SK-N-SH (cell line): ENCODE measurements around the gene IL1RAP. TPM values are rescaled to one million over a fixed set of nuclear protein-coding genes. Genes with fewer than 3 reads are reported as not detected.

ENCODE experiments used
- CTCF ChIA-PET: fragments of 300-600, 350-600 bp; formaldehyde crosslinking; extraction: SDS; loops from one replicate; lab custom pipeline; 2021; lab: Yijun Ruan, JAX
- POLR2A ChIA-PET: fragments of 350-600 bp; sonication (Branson Sonifier 250); formaldehyde crosslinking; extraction: SDS; loops from one replicate; lab custom pipeline; 2020; ENCODE audit warnings: antibody characterized with exemption, inconsistent platforms; lab: Yijun Ruan, JAX
- DNase-seq: peaks from one replicate; pipeline ENCODE4 v3.0.0; 2012
- H2AFZ ChIP-seq: fragments of 200-600 bp; sonication (generic); 2 replicates; pipeline ENCODE4 v1.8.1; 2016; ENCODE audit warnings: antibody characterized with exemption, mild to moderate bottlenecking, low read depth
- H3F3A ChIP-seq: fragments of 200-600 bp; sonication (generic); replicated peaks from 2 replicates; pipeline ENCODE3; 2016; ENCODE audit warnings: antibody characterized with exemption, mild to moderate bottlenecking; ENCODE audit not compliant: insufficient read depth
- H3K27ac ChIP-seq, 2 experiments: fragments of 200-500 bp in 1 of 2; fragments of 200-600 bp in 1 of 2; sonication (Bioruptor generic) in 1 of 2; sonication (generic), shearing (Covaris generic) in 1 of 2; 2 replicates each; pipeline versions ENCODE4 v1.5.1 to v1.6.1; 2014 to 2016; ENCODE audit warnings: low read depth in 2 of 2, inconsistent platforms in 1 of 2, low read length in 1 of 2, mild to moderate bottlenecking in 1 of 2, mixed read lengths in 1 of 2
- H3K27me3 ChIP-seq: fragments of 200-600 bp; sonication (generic), shearing (Covaris generic); 2 replicates; pipeline ENCODE4 v1.6.1; 2016; ENCODE audit warnings: mixed run types; ENCODE audit not compliant: insufficient read depth
- H3K36me3 ChIP-seq, 2 experiments: fragments of 200-500 bp in 1 of 2; fragments of 200-600 bp in 1 of 2; sonication (Bioruptor generic) in 1 of 2; sonication (generic) in 1 of 2; replicated peaks in 1 of 2; 2 replicates each; pipeline versions ENCODE3 to v1.5.1; 2014 to 2016; ENCODE audit warnings: low read length in 1 of 2, mild to moderate bottlenecking in 1 of 2; ENCODE audit not compliant: insufficient read depth in 2 of 2, control insufficient read depth in 1 of 2
- H3K4me1 ChIP-seq, 2 experiments: fragments of 200-500 bp in 1 of 2; fragments of 200-600 bp in 1 of 2; sonication (Bioruptor generic) in 1 of 2; sonication (generic), shearing (Covaris generic) in 1 of 2; 2 replicates each; pipeline versions ENCODE4 v1.5.1 to v1.6.1; 2014 to 2016; ENCODE audit warnings: low read depth in 1 of 2, low read length in 1 of 2, mixed run types in 1 of 2; ENCODE audit not compliant: insufficient read depth in 2 of 2, control insufficient read depth in 1 of 2
- H3K4me2 ChIP-seq: fragments of 200-600 bp; sonication (generic), shearing (Covaris generic); 2 replicates; pipeline ENCODE4 v1.6.1; 2017; ENCODE audit warnings: mixed run types
- H3K4me3 ChIP-seq, 2 experiments: fragments of 200-500 bp in 1 of 2; fragments of 200-600 bp in 1 of 2; sonication (Bioruptor generic) in 1 of 2; sonication (generic), shearing (Covaris generic) in 1 of 2; 2 replicates each; pipeline versions ENCODE4 v1.5.1 to v1.8.1; 2014 to 2016; ENCODE audit warnings: low read depth in 2 of 2, inconsistent platforms in 1 of 2, low read length in 1 of 2, mild to moderate bottlenecking in 1 of 2, mixed read lengths in 1 of 2, moderate library complexity in 1 of 2
- H3K79me2 ChIP-seq: fragments of 200-600 bp; sonication (generic); 2 replicates; pipeline ENCODE4 v1.8.1; 2017; ENCODE audit warnings: mild to moderate bottlenecking; ENCODE audit not compliant: insufficient read depth
- H3K9ac ChIP-seq: fragments of 200-600 bp; sonication (generic); 2 replicates; pipeline ENCODE4 v1.6.1; 2017; ENCODE audit warnings: mixed run types
- H3K9me2 ChIP-seq: fragments of 200-600 bp; sonication (generic); 2 replicates; pipeline ENCODE4 v1.6.1; 2017; ENCODE audit warnings: mixed run types
- H3K9me3 ChIP-seq: fragments of 200-600 bp; sonication (generic); 2 replicates; pipeline ENCODE4 v1.6.1; 2017; ENCODE audit warnings: mixed run types, mild to moderate bottlenecking, moderate library complexity
- H4K20me1 ChIP-seq: fragments of 200-600 bp; sonication (generic); 2 replicates; pipeline ENCODE4 v1.6.1; 2017; ENCODE audit warnings: mild to moderate bottlenecking, mixed run types; ENCODE audit not compliant: insufficient read depth
- CHD2 ChIP-seq: fragments of 150-350 bp; IDR thresholded peaks from 2 replicates; pipeline ENCODE4 v1.6.1; 2018; ENCODE audit warnings: low read length; ENCODE audit not compliant: partially characterized antibody
- EP300 ChIP-seq, 2 experiments: IDR thresholded peaks; 2 replicates each; pipeline versions ENCODE4 v1.4.0 to v1.6.1; 2012; ENCODE audit warnings: borderline replicate concordance in 1 of 2, low read depth in 1 of 2, low read length in 1 of 2
- EZH2phosphoT487 ChIP-seq: fragments of 200-600 bp; sonication (generic); IDR thresholded peaks from 2 replicates; pipeline ENCODE4 v1.6.1; 2017; ENCODE audit warnings: low read depth, mixed run types, mild to moderate bottlenecking, antibody characterized with exemption, moderate library complexity, borderline replicate concordance
- FOSL2 ChIP-seq: IDR thresholded peaks from 2 replicates; pipeline ENCODE4 v1.4.0; 2012; ENCODE audit warnings: low read depth, mild to moderate bottlenecking, moderate library complexity, borderline replicate concordance
- FOXM1 ChIP-seq: IDR thresholded peaks from 2 replicates; pipeline ENCODE4 v1.4.0; 2012; ENCODE audit warnings: low read depth, mild to moderate bottlenecking
- GATA2 ChIP-seq: sonication (generic); formaldehyde crosslinking; IDR thresholded peaks from 2 replicates; pipeline ENCODE4 v1.5.0; 2020; ENCODE audit warnings: mild to moderate bottlenecking, missing genetic modification reagents
- IRF3 ChIP-seq: fragments of 150-350 bp; IDR thresholded peaks from 2 replicates; pipeline ENCODE4 v1.6.1; 2016; ENCODE audit warnings: mild to moderate bottlenecking, low read depth, low read length
- JUND ChIP-seq: IDR thresholded peaks from 2 replicates; pipeline ENCODE4 v1.4.0; 2012
- MAX ChIP-seq: IDR thresholded peaks from 2 replicates; pipeline ENCODE4 v1.4.0; 2012; ENCODE audit warnings: low read depth
- MEF2A ChIP-seq: IDR thresholded peaks from 2 replicates; pipeline ENCODE4 v1.4.0; 2012; ENCODE audit warnings: low read depth, borderline replicate concordance
- MXI1 ChIP-seq: IDR thresholded peaks from 2 replicates; pipeline ENCODE4 v1.6.1; 2012; ENCODE audit warnings: mild to moderate bottlenecking, low read depth, low read length, improper control_type of control experiment
- NFIC ChIP-seq: IDR thresholded peaks from 2 replicates; pipeline ENCODE4 v1.4.0; 2012; ENCODE audit warnings: borderline replicate concordance
- NRF1 ChIP-seq: IDR thresholded peaks from 2 replicates; pipeline ENCODE4 v1.6.1; 2012; ENCODE audit warnings: low read depth, mild to moderate bottlenecking, low read length
- PBX3 ChIP-seq: IDR thresholded peaks from 2 replicates; pipeline ENCODE4; 2012
- POLR2AphosphoS5 ChIP-seq: IDR thresholded peaks from 2 replicates; pipeline ENCODE4 v1.6.1; 2012; ENCODE audit warnings: low read depth, low read length
- RCOR1 ChIP-seq: fragments of 150-350 bp; IDR thresholded peaks from 2 replicates; pipeline ENCODE4 v1.6.1; 2017; ENCODE audit warnings: antibody characterized with exemption, low read length
- RXRA ChIP-seq: IDR thresholded peaks from 2 replicates; pipeline ENCODE4 v1.4.0; 2012; ENCODE audit warnings: low read depth, mild to moderate bottlenecking, borderline replicate concordance
- SIN3A ChIP-seq: IDR thresholded peaks from 2 replicates; pipeline ENCODE4 v1.6.1; 2012; ENCODE audit warnings: low read depth, mild to moderate bottlenecking, low read length, moderate library complexity, borderline replicate concordance
- SMC3 ChIP-seq: IDR thresholded peaks from 2 replicates; pipeline ENCODE4 v1.6.1; 2012; ENCODE audit warnings: low read depth, low read length, improper control_type of control experiment
- TCF12 ChIP-seq: IDR thresholded peaks from 2 replicates; pipeline ENCODE4 v1.4.0; 2012
- YY1 ChIP-seq: IDR thresholded peaks from 2 replicates; pipeline ENCODE4 v1.4.0; 2012; ENCODE audit warnings: low read depth, mild to moderate bottlenecking
- ZBTB33 ChIP-seq: IDR thresholded peaks from 2 replicates; pipeline ENCODE4 v1.4.0; 2012; ENCODE audit warnings: low read depth, borderline replicate concordance
- whole genome bisulfite sequencing: methylation state at CpG from one replicate; pipeline ENCODE4 v1.1.6; 2017; ENCODE audit warnings: low lambda C conversion rate; 5-methylcytosine and 5-hydroxymethylcytosine counted together
- polyA plus RNA-seq, 3 experiments: library from polyadenylated mRNA; depleted of rRNA; stranded (reverse); fragments of >200 nt; gene quantifications; 2 replicates each; pipeline ENCODE4 v1.2.3, GENCODE V29; 2012

IL1RAP gene
- polyA plus RNA-seq, 1 of the 3 experiments (the other 2 are of a cell fraction) = 7.6 TPM

- Histone ChIP-seq H3K9me3 (no peaks in the 10 kb centered on the region), H3K4me3 (no peak overlapping the region), H4K20me1 (no peaks in the 10 kb centered on the region), H3K27ac (no peak overlapping the region), H2AFZ (no peak overlapping the region), H3K79me2 (no peaks in the 10 kb centered on the region), H3F3A (no peaks in the 10 kb centered on the region), H3K4me2 (no peak overlapping the region), H3K9ac (no peak overlapping the region), H3K9me2 (no peaks in the 10 kb centered on the region), H3K27me3 (no peaks in the 10 kb centered on the region), H3K36me3 (peaks cover 0 to 4% of the 10 kb centered on the region in 2 experiments), H3K4me1 (no peaks in the 10 kb centered on the region)
- WGBS = 44% methylated on average over 4 of the region's 4 CpGs
- CTCF ChIA-PET = interaction anchor here (1.3 kb wide), 1 partner anchor 42 kb away, joined by 4 read pairs; no protein-coding TSS in a partner anchor
- TF ChIP-seq JUND = no peak
- no peak for TF ChIP-seq MAX
- no peak for TF ChIP-seq FOSL2
- no peak for TF ChIP-seq NFIC
- TF ChIP-seq PBX3 = no peak
- TF ChIP-seq POLR2AphosphoS5 = no peak
- no peak for TF ChIP-seq NRF1
- no peak for TF ChIP-seq TCF12
- no peak for TF ChIP-seq RXRA
- POLR2A ChIA-PET = no interaction called here
- DNase-seq = no peak
Observed at GRCh38 chr3:190629088-190629487, 115.2 kb downstream of the IL1RAP start.

GRCh38 chr3:190631295-190631694 lies 117.4 kb downstream of the IL1RAP start:
- H2AFZ ChIP-seq = no peak overlapping the region
- no peak overlapping the region for H3K9ac ChIP-seq
- WGBS = 55% methylated on average over 2 of the region's 2 CpGs
- peaks cover 0 to 3% of the 10 kb centered on the region in 2 experiments for H3K36me3 ChIP-seq
- H4K20me1 ChIP-seq = no peaks in the 10 kb centered on the region
- no peak overlapping the region for H3K4me3 ChIP-seq
- POLR2A ChIA-PET = no interaction called here
- H3K4me1 ChIP-seq = no peaks in the 10 kb centered on the region
- no peaks in the 10 kb centered on the region for H3K79me2 ChIP-seq
- DNase-seq = no peak
- no peak overlapping the region for H3K4me2 ChIP-seq
- TF ChIP-seq EP300 (IDR thresholded peaks at IDR 0.05; ENCODE audit: borderline replicate concordance in 1 of 2, low read depth in 1 of 2, low read length in 1 of 2) (no peak), MEF2A (no peak), PBX3 (no peak), ZBTB33 (no peak), MXI1 (no peak), SIN3A (no peak), FOSL2 (no peak), FOXM1 (no peak), TCF12 (no peak), JUND (no peak), SMC3 (no peak), YY1 (no peak), IRF3 (no peak), NFIC (no peak), GATA2 (CRISPR knock-in tag) (no peak), EZH2phosphoT487 (no peak), RCOR1 (no peak), CHD2 (no peak)
- TF ChIP-seq, all 33 proteins: peak for 0
- Histone ChIP-seq H3K9me3 (no peaks in the 10 kb centered on the region), H3K9me2 (no peaks in the 10 kb centered on the region), H3K27me3 (no peaks in the 10 kb centered on the region), H3F3A (no peaks in the 10 kb centered on the region), H3K27ac (no peak overlapping the region)
- CTCF ChIA-PET = no interaction called here
